K562 (cell line): ENCODE measurements around the gene LRRC1. TPM values are rescaled to one million over a fixed set of nuclear protein-coding genes. Genes with fewer than 3 reads are reported as not detected.

Experiments used
- ATAC-seq: fragments of 200-7000 bp; cut with Tn5 transposase; 3 replicates; pipeline ENCODE4 v1.9.1; 2020; ENCODE audit warnings: moderate library complexity
- BruUV-seq: library from RNA; stranded (reverse); fragments of 400-500 nt; replicated peaks from 2 replicates; lab custom pipeline; 2021; lab: Mats Ljungman, UMichigan
- CTCF ChIA-PET: fragments of 300-600 bp; formaldehyde crosslinking; extraction: SDS; loops from one replicate; lab custom pipeline; 2021; ENCODE audit warnings: low intra/inter-chr PET ratio; lab: Yijun Ruan, JAX
- POLR2A ChIA-PET: fragments of 300-600, 350-650 bp; sonication (Branson Sonifier 250); formaldehyde crosslinking; extraction: SDS; loops from one replicate; lab custom pipeline; 2021; ENCODE audit warnings: antibody characterized with exemption, inconsistent platforms; lab: Yijun Ruan, JAX
- DNase-seq, 4 experiments: peaks; one replicate each; pipeline versions ENCODE4 v3.0.0 to v3.0.0-alpha.2; 2011 to 2018; ENCODE audit warnings: low spot score in 3 of 4, mixed read lengths in 3 of 4; ENCODE audit errors: extremely low read depth in 1 of 4
- FAIRE-seq: peaks from 2 replicates; lab custom pipeline; 2011; peaks lifted over from hg19 to GRCh38; lab: Jason Lieb, UNC
- H2AFZ ChIP-seq: 2 replicates; pipeline ENCODE4 v1.6.0; 2011; ENCODE audit warnings: low read depth, low read length, control low read depth, inconsistent platforms
- H3K27ac ChIP-seq: fragments of 200-600 bp; 3 replicates; pipeline ENCODE4 v1.8.0; 2011; ENCODE audit warnings: low read depth, mild to moderate bottlenecking, control low read depth, inconsistent platforms, low read length, moderate library complexity, mixed read lengths; ENCODE audit errors: extremely low read depth
- H3K27me3 ChIP-seq, 2 experiments: fragments of 300-600 bp in 1 of 2; 2 replicates in 1 of 2; 3 replicates in 1 of 2; pipeline versions ENCODE4 v1.6.0 to v1.8.0; 2011; ENCODE audit warnings: inconsistent platforms in 2 of 2, low read length in 2 of 2, mild to moderate bottlenecking in 1 of 2, mixed read lengths in 1 of 2, moderate library complexity in 1 of 2; ENCODE audit not compliant: control insufficient read depth in 2 of 2, insufficient read depth in 2 of 2
- H3K36me3 ChIP-seq: fragments of 300-600 bp; 3 replicates; pipeline ENCODE4 v1.8.0; 2011; ENCODE audit warnings: mild to moderate bottlenecking, low read length, inconsistent platforms; ENCODE audit not compliant: control insufficient read depth, insufficient read depth
- H3K4me1 ChIP-seq, 2 experiments: fragments of 200-600 bp in 1 of 2; replicated peaks in 1 of 2; 2 replicates in 1 of 2; 3 replicates in 1 of 2; pipeline versions ENCODE4 v1.5.1 to v1.8.0; 2011; ENCODE audit warnings: inconsistent platforms in 2 of 2, low read length in 2 of 2, mild to moderate bottlenecking in 1 of 2, mixed read lengths in 1 of 2, moderate library complexity in 1 of 2; ENCODE audit not compliant: control insufficient read depth in 2 of 2, insufficient read depth in 2 of 2
- H3K4me2 ChIP-seq: 2 replicates; pipeline ENCODE4 v1.6.1; 2011; ENCODE audit warnings: low read length, control low read depth, inconsistent platforms, mixed read lengths; ENCODE audit not compliant: insufficient read depth
- H3K4me3 ChIP-seq: fragments of 200-600 bp; sonication (generic), shearing (Covaris generic); 2 replicates; pipeline ENCODE4 v1.5.1; 2016; ENCODE audit warnings: control low read depth, inconsistent platforms
- H3K79me2 ChIP-seq: fragments of 200-600 bp; 3 replicates; pipeline ENCODE4 v1.8.0; 2011; ENCODE audit warnings: low read length, inconsistent platforms; ENCODE audit not compliant: control insufficient read depth, insufficient read depth
- H3K9ac ChIP-seq, 2 experiments: 2 replicates each; pipeline versions ENCODE4 v1.6.0 to v1.6.1; 2011; ENCODE audit warnings: low read depth in 2 of 2, low read length in 2 of 2, control low read depth in 1 of 2, inconsistent platforms in 1 of 2, mild to moderate bottlenecking in 1 of 2, mixed read lengths in 1 of 2; ENCODE audit not compliant: insufficient read depth in 1 of 2
- H3K9me1 ChIP-seq: one replicate; pipeline ENCODE4 v1.6.0; 2011; ENCODE audit warnings: inconsistent platforms, mild to moderate bottlenecking, low read length, moderate library complexity; ENCODE audit not compliant: control insufficient read depth, insufficient read depth
- H3K9me3 ChIP-seq: replicated peaks from 2 replicates; pipeline ENCODE4 v1.5.1; 2011; ENCODE audit warnings: low read depth, low read length, inconsistent platforms; ENCODE audit not compliant: control insufficient read depth, insufficient read depth
- H4K20me1 ChIP-seq: replicated peaks from 2 replicates; pipeline ENCODE4 v1.6.1; 2011; ENCODE audit warnings: low read length, inconsistent platforms, mixed read lengths; ENCODE audit not compliant: control insufficient read depth, insufficient read depth
- BACH1 ChIP-seq: fragments of 200-800 bp; sonication (Bioruptor generic); IDR thresholded peaks from 2 replicates; pipeline ENCODE4 v1.6.1; 2016; ENCODE audit warnings: missing genetic modification characterization, missing compliant biosample characterization
- BCOR ChIP-seq: fragments of 450-650 bp; IDR thresholded peaks from 2 replicates; pipeline ENCODE4 v1.6.1; 2016
- CEBPB ChIP-seq: fragments of 450-650 bp; IDR thresholded peaks from 2 replicates; pipeline ENCODE4 v1.6.1; 2016; ENCODE audit warnings: missing genetic modification characterization, missing compliant biosample characterization
- ELK3 ChIP-seq: fragments of 450-650 bp; formaldehyde crosslinking; IDR thresholded peaks from 2 replicates; pipeline ENCODE4 v1.4.0; 2020; ENCODE audit warnings: mild to moderate bottlenecking
- ERF ChIP-seq: fragments of 450-650 bp; formaldehyde crosslinking; IDR thresholded peaks from 2 replicates; pipeline ENCODE4 v1.4.0; 2020; ENCODE audit warnings: mild to moderate bottlenecking, mixed read lengths
- PCBP2 ChIP-seq: fragments of 200-400 bp; formaldehyde crosslinking; IDR thresholded peaks from 2 replicates; pipeline ENCODE4 v1.6.1; 2018; ENCODE audit warnings: low read length, low read depth, mild to moderate bottlenecking, moderate library complexity; ENCODE audit not compliant: poor library complexity, severe bottlenecking
- PRDM10 ChIP-seq: fragments of 450-650 bp; IDR thresholded peaks from 2 replicates; pipeline ENCODE4 v1.6.1; 2018; ENCODE audit not compliant: partially characterized antibody
- RBM17 ChIP-seq: fragments of 200-400 bp; formaldehyde crosslinking; IDR thresholded peaks from 2 replicates; pipeline ENCODE4 v1.6.1; 2017; ENCODE audit warnings: low read depth, mild to moderate bottlenecking, low read length, borderline replicate concordance
- RFX7 ChIP-seq: fragments of 250-450 bp; sonication (Bioruptor Pico); IDR thresholded peaks from 2 replicates; pipeline ENCODE4 v1.5.1; 2021; ENCODE audit warnings: mild to moderate bottlenecking
- SMAD2 ChIP-seq: fragments of 150-350 bp; IDR thresholded peaks from 2 replicates; pipeline ENCODE4 v1.6.1; 2014; ENCODE audit warnings: low read depth, mild to moderate bottlenecking, low read length
- SMAD4 ChIP-seq: fragments of 250-450 bp; sonication (Bioruptor Pico); conservative IDR thresholded peaks from 2 replicates; pipeline ENCODE4 v1.8.0; 2021; ENCODE audit warnings: inconsistent platforms, mild to moderate bottlenecking, moderate library complexity
- SMARCA5 ChIP-seq: fragments of 450-650 bp; IDR thresholded peaks from 2 replicates; pipeline ENCODE4 v1.6.1; 2016
- SRF ChIP-seq, 2 experiments: fragments of 250-450, 450-650 bp in 1 of 2; sonication (Bioruptor Pico) in 1 of 2; sonication (generic) in 1 of 2; formaldehyde crosslinking; IDR thresholded peaks; 2 replicates each; pipeline versions ENCODE4 v1.5.0 to v1.5.1; 2020 to 2022; ENCODE audit warnings: mild to moderate bottlenecking in 1 of 2, missing genetic modification reagents in 1 of 2
- YY1 ChIP-seq, 3 experiments: IDR thresholded peaks; 2 replicates each; pipeline ENCODE4 v1.6.1; 2011; ENCODE audit warnings: low read length in 2 of 3, mild to moderate bottlenecking in 2 of 3, moderate library complexity in 2 of 3, borderline replicate concordance in 1 of 3, control low read depth in 1 of 3, low read depth in 1 of 3; ENCODE audit not compliant: insufficient read depth in 3 of 3, insufficient replicate concordance in 2 of 3, control insufficient read depth in 1 of 3, insufficient read length in 1 of 3; ENCODE audit errors: extremely low read depth in 1 of 3
- ZNF146 ChIP-seq: IDR thresholded peaks from one replicate; pipeline ENCODE4 v1.6.1; 2018; ENCODE audit warnings: missing compliant biosample characterization; ENCODE audit not compliant: unreplicated experiment
- ZNF224 ChIP-seq: sonication (generic); formaldehyde crosslinking; IDR thresholded peaks from 2 replicates; pipeline ENCODE4 v1.8.0; 2022; ENCODE audit warnings: mild to moderate bottlenecking, missing genetic modification reagents
- ZNF583 ChIP-seq: fragments of 250-450 bp; sonication (Bioruptor Pico); IDR thresholded peaks from 2 replicates; pipeline ENCODE4 v1.4.0; 2020
- WGBS: fragments of 100-300 bp; shearing (Covaris generic); methylation state at CpG from one replicate; pipeline ENCODE4 v1.1.6; 2016; ENCODE audit warnings: low coverage, mixed read lengths; ENCODE audit not compliant: insufficient coverage; ENCODE audit errors: missing lambda C conversion rate; 5-methylcytosine and 5-hydroxymethylcytosine counted together
- in situ Hi-C: fragments of 300-500 bp; cut with MboI; formaldehyde crosslinking; loops from 4 replicates; pipeline ENCODE4 v1.15.0; 2018; ENCODE audit warnings: inconsistent platforms, mixed read lengths
- intact Hi-C: fragments of 100-400 bp; cut with micrococcal nuclease; formaldehyde crosslinking; loops from 2 replicates; pipeline ENCODE4 v1.14.2; 2022
- polyA plus RNA-seq, 8 experiments: library from polyadenylated mRNA; depleted of rRNA in 4 of 8; stranded (reverse) in 5 of 8; unstranded in 3 of 8; fragments of >200 nt; fragmentation: Nextera tagmentation in 2 of 8; fragmentation: Illumina TruSeq in 1 of 8; extraction: Ambion mirVana in 2 of 8; extraction: Trizol in 1 of 8; gene quantifications; 2 replicates each; pipeline versions ENCODE4 v1.2.1 to v1.2.3, GENCODE V29; 2011 to 2014; ENCODE audit warnings: inconsistent platforms in 1 of 8, missing spikeins in 1 of 8
- total RNA-seq, 7 experiments: library from RNA; depleted of rRNA in 6 of 7; stranded (reverse); fragments of >200 nt in 6 of 7; fragmentation: Illumina TruSeq in 2 of 7; extraction: Trizol in 2 of 7; gene quantifications; 2 replicates each; pipeline versions ENCODE4 v1.2.1 to v1.2.3, GENCODE V29; 2011 to 2021; ENCODE audit warnings: low replicate concordance in 1 of 7

Gene LRRC1
- total and polyA plus RNA-seq, 9 of the 15 experiments (the other 6 are each of a cell fraction or from before 2014, with no cell fraction given): not detected

GRCh38 chr6:53945765-53946407, 151.1 kb downstream of the LRRC1 start (continued):
- TF ChIP-seq PRDM10 (no peak), BACH1 (tag) (no peak), SMAD4 (CRISPR knock-in tag) (no peak), RBM17 (no peak), BCOR (no peak)

GRCh38 chr6:53947780-53948179, 153.0 kb downstream of the LRRC1 start:
- Histone ChIP-seq H3K27ac (no peak overlapping the region), H4K20me1 (no peaks in the 10 kb centered on the region), H2AFZ (no peak overlapping the region), H3K9ac (no peak overlapping the region), H3K9me3 (no peaks in the 10 kb centered on the region), H3K9me1 (no peaks in the 10 kb centered on the region), H3K79me2 (no peaks in the 10 kb centered on the region), H3K4me1 (no peaks in the 10 kb centered on the region), H3K36me3 (no peaks in the 10 kb centered on the region), H3K4me3 (no peak overlapping the region), H3K4me2 (no peak overlapping the region), H3K27me3 (no peaks in the 10 kb centered on the region)
- ATAC-seq (no peak), DNase-seq (no peak), FAIRE-seq (no peak)
- ChIA-PET POLR2A (no interaction called here), CTCF (no interaction called here)
- intact Hi-C loops: no loop called here
- BruUV-seq: no TSS peak
- in situ Hi-C loops: no loop called here
- WGBS: 6% methylated on average over 1 of the region's 1 CpG
- no peak for TF ChIP-seq BCOR
- no peak for TF ChIP-seq YY1 (IDR thresholded peaks at IDR 0.05; ENCODE audit: borderline replicate concordance in 1 of 3, control insufficient read depth in 1 of 3, extremely low read depth in 1 of 3, insufficient read depth in 3 of 3, insufficient read length in 1 of 3, insufficient replicate concordance in 2 of 3, low read depth in 1 of 3, low read length in 2 of 3)
- no peak for TF ChIP-seq ELK3 (CRISPR knock-in tag)
- no peak for TF ChIP-seq SRF (CRISPR knock-in tag; IDR thresholded peaks at IDR 0.05)
- TF ChIP-seq ZNF583 (CRISPR knock-in tag): no peak
- no peak for TF ChIP-seq SMAD2
- no peak for TF ChIP-seq RFX7 (CRISPR knock-in tag)
- TF ChIP-seq PCBP2: no peak
- no peak for TF ChIP-seq ZNF224 (CRISPR knock-in tag)
- TF ChIP-seq ZNF146 (CRISPR knock-in tag): no peak
- no peak for TF ChIP-seq ERF
- no peak for TF ChIP-seq CEBPB (tag)
- no peak for TF ChIP-seq SMARCA5
